ENCODE data around the gene RNF215. TPM values are rescaled to one million over a fixed set of nuclear protein-coding genes. Genes with fewer than 3 reads are reported as not detected.
A peak's percentile ranks its signal among the peaks of the same experiment; 100 is the strongest.

Gene RNF215
- total and polyA plus RNA-seq, 10 of the 15 experiments (the other 5 are each of a cell fraction or from before 2014, with no cell fraction given): 0.31 to 7.6 (median 3.0) TPM; not detected in 1

- TF ChIP-seq HSF1 (IDR thresholded peaks at IDR 0.05; ENCODE audit: low read depth, low read length) (no peak), BRCA1 (IDR thresholded peaks at IDR 0.05; ENCODE audit: low read depth, low read length) (no peak), ZNF622 (IDR thresholded peaks at IDR 0.05) (no peak), MYC (IDR thresholded peaks at IDR 0.05; ENCODE audit: insufficient read depth, insufficient read length, insufficient replicate concordance, low read length, severe bottlenecking) (no peak), CHD1 (IDR thresholded peaks at IDR 0.05; ENCODE audit: low read depth, low read length) (0 out of 2 replicates have a peak, but pooled peaks have one; percentile 11), ZNF274 (IDR thresholded peaks at IDR 0.05; ENCODE audit: insufficient read depth, insufficient read length) (no peak), BACH1 (IDR thresholded peaks at IDR 0.05; ENCODE audit: borderline replicate concordance) (peak; percentile 44), HCFC1 (IDR thresholded peaks at IDR 0.05; ENCODE audit: low read length) (peak; percentile 90), SMC3 (IDR thresholded peaks at IDR 0.05; ENCODE audit: borderline replicate concordance, low read length) (no peak), RELA (IDR thresholded peaks at IDR 0.05; ENCODE audit: borderline replicate concordance, partially characterized antibody) (no peak), CREB1 (IDR thresholded peaks at IDR 0.05; ENCODE audit: low read depth) (peak; percentile 96), BHLHE40 (IDR thresholded peaks at IDR 0.05; ENCODE audit: borderline replicate concordance in 1 of 2, low read depth in 2 of 2, low read length in 1 of 2) (peak; percentile 94 to 98), PAX5 (IDR thresholded peaks at IDR 0.05; ENCODE audit: borderline replicate concordance, low read depth, low read length) (no peak), ZBED1 (IDR thresholded peaks at IDR 0.05; ENCODE audit: borderline replicate concordance) (no peak), RFX5 (IDR thresholded peaks at IDR 0.05; ENCODE audit: low read depth, low read length) (peak; percentile 38; the same call in 1 of the 2 replicates), ASH2L (IDR thresholded peaks at IDR 0.05; ENCODE audit: borderline replicate concordance, low read depth) (no peak), SKIL (IDR thresholded peaks at IDR 0.05; ENCODE audit: low read depth, poor library complexity, severe bottlenecking) (no peak), SP1 (IDR thresholded peaks at IDR 0.05; ENCODE audit: low read depth, low read length) (peak; percentile 75), USF2 (IDR thresholded peaks at IDR 0.05; ENCODE audit: borderline replicate concordance, low read depth, low read length) (peak; percentile 84), POLR2AphosphoS5 (IDR thresholded peaks at IDR 0.05; ENCODE audit: low read length) (peak; percentile 77), ATF3 (IDR thresholded peaks at IDR 0.05; ENCODE audit: borderline replicate concordance, extremely low read depth, low read depth, low read length) (peak; percentile 62; the same call in 1 of the 2 replicates), TCF12 (IDR thresholded peaks at IDR 0.05; ENCODE audit: low read depth, low read length) (peak; percentile 92), MXI1 (IDR thresholded peaks at IDR 0.05; ENCODE audit: low read depth, low read length) (peak; percentile 94), MEF2B (IDR thresholded peaks at IDR 0.05; ENCODE audit: partially characterized antibody, poor library complexity, severe bottlenecking) (peak; percentile 80), HDGF (IDR thresholded peaks at IDR 0.05) (peak; percentile 14; the same call in 1 of the 2 replicates)
Observed at GRCh38 chr22:30423959-30424533, 36.8 kb upstream of the RNF215 start (continued).

All from GM12878 (cell line).